ENCODE measurements around the gene ALPG.

DNA sequence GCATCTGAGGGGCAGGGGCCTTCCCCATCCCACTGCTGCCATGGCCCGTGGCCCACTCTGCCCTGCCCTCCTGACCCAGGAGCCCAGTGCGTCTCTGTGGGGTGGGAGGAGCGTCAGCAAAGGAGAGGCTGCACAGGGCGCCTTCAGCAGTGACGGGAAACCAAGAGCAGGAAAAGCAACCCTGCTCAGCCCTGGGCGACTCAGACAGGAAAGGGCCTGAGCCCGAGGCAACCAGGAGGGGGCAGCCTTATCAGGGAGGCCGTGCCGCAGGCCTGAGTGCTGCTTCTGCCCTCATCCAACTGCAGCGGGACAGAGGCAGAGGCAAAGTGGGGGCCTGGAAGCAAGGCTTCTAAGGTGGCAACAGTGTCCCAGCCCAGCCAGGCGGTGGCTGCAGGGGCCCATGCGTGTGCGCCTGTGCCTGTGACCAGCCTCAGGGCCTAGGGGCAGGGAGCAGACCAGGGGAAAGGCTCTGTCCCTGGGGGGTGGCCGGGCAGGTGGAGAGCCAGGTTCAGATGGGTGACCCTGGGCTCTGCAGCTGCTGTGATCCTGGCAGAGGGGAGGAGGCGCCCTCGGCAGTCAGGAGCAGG lies 26.0 kb downstream of the ALPG start:
- TF ChIP-seq CHD2 (IDR thresholded peaks at IDR 0.05; ENCODE audit: low read depth, low read length) = no peak
- no peak for TF ChIP-seq JUN (CRISPR knock-in tag; IDR thresholded peaks at IDR 0.05)
- TF ChIP-seq, protein P1, sequence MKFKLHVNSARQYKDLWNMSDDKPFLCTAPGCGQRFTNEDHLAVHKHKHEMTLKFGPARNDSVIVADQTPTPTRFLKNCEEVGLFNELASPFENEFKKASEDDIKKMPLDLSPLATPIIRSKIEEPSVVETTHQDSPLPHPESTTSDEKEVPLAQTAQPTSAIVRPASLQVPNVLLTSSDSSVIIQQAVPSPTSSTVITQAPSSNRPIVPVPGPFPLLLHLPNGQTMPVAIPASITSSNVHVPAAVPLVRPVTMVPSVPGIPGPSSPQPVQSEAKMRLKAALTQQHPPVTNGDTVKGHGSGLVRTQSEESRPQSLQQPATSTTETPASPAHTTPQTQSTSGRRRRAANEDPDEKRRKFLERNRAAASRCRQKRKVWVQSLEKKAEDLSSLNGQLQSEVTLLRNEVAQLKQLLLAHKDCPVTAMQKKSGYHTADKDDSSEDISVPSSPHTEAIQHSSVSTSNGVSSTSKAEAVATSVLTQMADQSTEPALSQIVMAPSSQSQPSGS (CRISPR knock-in tag; IDR thresholded peaks at IDR 0.05) = no peak
- no peak for TF ChIP-seq SUZ12 (IDR thresholded peaks at IDR 0.05; ENCODE audit: low read depth, low read length)
- no peak for TF ChIP-seq MYNN (CRISPR knock-in tag; IDR thresholded peaks at IDR 0.05; ENCODE audit: low read depth)
- TF ChIP-seq, protein P2, sequence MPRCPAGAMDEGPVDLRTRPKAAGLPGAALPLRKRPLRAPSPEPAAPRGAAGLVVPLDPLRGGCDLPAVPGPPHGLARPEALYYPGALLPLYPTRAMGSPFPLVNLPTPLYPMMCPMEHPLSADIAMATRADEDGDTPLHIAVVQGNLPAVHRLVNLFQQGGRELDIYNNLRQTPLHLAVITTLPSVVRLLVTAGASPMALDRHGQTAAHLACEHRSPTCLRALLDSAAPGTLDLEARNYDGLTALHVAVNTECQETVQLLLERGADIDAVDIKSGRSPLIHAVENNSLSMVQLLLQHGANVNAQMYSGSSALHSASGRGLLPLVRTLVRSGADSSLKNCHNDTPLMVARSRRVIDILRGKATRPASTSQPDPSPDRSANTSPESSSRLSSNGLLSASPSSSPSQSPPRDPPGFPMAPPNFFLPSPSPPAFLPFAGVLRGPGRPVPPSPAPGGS (CRISPR knock-in tag; IDR thresholded peaks at IDR 0.05) = no peak
- no peak for TF ChIP-seq PAX8 (CRISPR knock-in tag; IDR thresholded peaks at IDR 0.05; ENCODE audit: borderline replicate concordance)
- TF ChIP-seq, protein P3, sequence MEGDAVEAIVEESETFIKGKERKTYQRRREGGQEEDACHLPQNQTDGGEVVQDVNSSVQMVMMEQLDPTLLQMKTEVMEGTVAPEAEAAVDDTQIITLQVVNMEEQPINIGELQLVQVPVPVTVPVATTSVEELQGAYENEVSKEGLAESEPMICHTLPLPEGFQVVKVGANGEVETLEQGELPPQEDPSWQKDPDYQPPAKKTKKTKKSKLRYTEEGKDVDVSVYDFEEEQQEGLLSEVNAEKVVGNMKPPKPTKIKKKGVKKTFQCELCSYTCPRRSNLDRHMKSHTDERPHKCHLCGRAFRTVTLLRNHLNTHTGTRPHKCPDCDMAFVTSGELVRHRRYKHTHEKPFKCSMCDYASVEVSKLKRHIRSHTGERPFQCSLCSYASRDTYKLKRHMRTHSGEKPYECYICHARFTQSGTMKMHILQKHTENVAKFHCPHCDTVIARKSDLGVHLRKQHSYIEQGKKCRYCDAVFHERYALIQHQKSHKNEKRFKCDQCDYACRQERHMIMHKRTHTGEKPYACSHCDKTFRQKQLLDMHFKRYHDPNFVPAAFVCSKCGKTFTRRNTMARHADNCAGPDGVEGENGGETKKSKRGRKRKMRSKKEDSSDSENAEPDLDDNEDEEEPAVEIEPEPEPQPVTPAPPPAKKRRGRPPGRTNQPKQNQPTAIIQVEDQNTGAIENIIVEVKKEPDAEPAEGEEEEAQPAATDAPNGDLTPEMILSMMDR (CRISPR knock-in tag; IDR thresholded peaks at IDR 0.05) = peak; percentile 62
- TF ChIP-seq SRSF1 (optimal IDR thresholded peaks at IDR 0.05; ENCODE audit: low read depth, low read length) = no peak
- TF ChIP-seq, protein P4, sequence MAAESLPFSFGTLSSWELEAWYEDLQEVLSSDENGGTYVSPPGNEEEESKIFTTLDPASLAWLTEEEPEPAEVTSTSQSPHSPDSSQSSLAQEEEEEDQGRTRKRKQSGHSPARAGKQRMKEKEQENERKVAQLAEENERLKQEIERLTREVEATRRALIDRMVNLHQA (CRISPR knock-in tag; IDR thresholded peaks at IDR 0.05) = no peak
- TF ChIP-seq ZFP82 (CRISPR knock-in tag; IDR thresholded peaks at IDR 0.05; ENCODE audit: borderline replicate concordance) = no peak
- TF ChIP-seq, protein P5, sequence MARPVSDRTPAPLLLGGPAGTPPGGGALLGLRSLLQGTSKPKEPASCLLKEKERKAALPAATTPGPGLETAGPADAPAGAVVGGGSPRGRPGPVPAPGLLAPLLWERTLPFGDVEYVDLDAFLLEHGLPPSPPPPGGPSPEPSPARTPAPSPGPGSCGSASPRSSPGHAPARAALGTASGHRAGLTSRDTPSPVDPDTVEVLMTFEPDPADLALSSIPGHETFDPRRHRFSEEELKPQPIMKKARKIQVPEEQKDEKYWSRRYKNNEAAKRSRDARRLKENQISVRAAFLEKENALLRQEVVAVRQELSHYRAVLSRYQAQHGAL (CRISPR knock-in tag; IDR thresholded peaks at IDR 0.05; ENCODE audit: not compliant biosample characterization) = no peak

Data from HepG2 (cell line).